Natural killer cell (primary cell): Measurements from ENCODE around the gene MUC5AC. TPM values are rescaled to one million over a fixed set of nuclear protein-coding genes. Genes with fewer than 3 reads are reported as not detected.
"Not testable (repeated sequence)": the region's sequence is repeated elsewhere in the genome, so short reads cannot be mapped to it uniquely, and the experiment has no call there.

Experiments
- ATAC-seq, 3 donors: fragments of 150-1000 bp in 2 of 3; fragments of 200-7000 bp in 1 of 3; cut with Tn5 transposase; 1 replicate in 1 of 3; 2 replicates in 2 of 3; pipeline ENCODE4 v1.10.0; 2021; ENCODE audit warnings: mild to moderate bottlenecking in 2 of 3, moderate library complexity in 2 of 3
- DNase-seq, 2 donors: peaks; one replicate each; pipeline versions ENCODE4 v3.0.0 to v3.0.0-alpha.2; 2013 to 2021; ENCODE audit warnings: mixed read lengths in 1 of 2
- H3K27ac ChIP-seq: one replicate; pipeline ENCODE4 v1.5.1; 2013; ENCODE audit warnings: mild to moderate bottlenecking, low read length
- H3K27me3 ChIP-seq: one replicate; pipeline ENCODE4 v1.6.1; 2013; ENCODE audit warnings: low read length; ENCODE audit not compliant: control insufficient read depth, insufficient read depth
- H3K36me3 ChIP-seq: one replicate; pipeline ENCODE4 v1.6.1; 2013; ENCODE audit warnings: low read length; ENCODE audit not compliant: control insufficient read depth, insufficient read depth
- H3K4me1 ChIP-seq: one replicate; pipeline ENCODE4 v1.6.1; 2013; ENCODE audit warnings: low read length; ENCODE audit not compliant: control insufficient read depth, insufficient read depth
- H3K4me3 ChIP-seq: one replicate; pipeline ENCODE4 v1.5.1; 2013; ENCODE audit warnings: low read length
- H3K9me3 ChIP-seq: one replicate; pipeline ENCODE4 v1.6.1; 2013; ENCODE audit warnings: low read length; ENCODE audit not compliant: control insufficient read depth, insufficient read depth
- H3K27ac Mint-ChIP-seq, 2 donors: one replicate each; pipeline ENCODE4 v1.8.0; 2022; ENCODE audit warnings: mild to moderate bottlenecking in 2 of 2, mixed read lengths in 2 of 2, moderate library complexity in 1 of 2
- H3K27me3 Mint-ChIP-seq, 2 donors: one replicate each; pipeline ENCODE4 v1.8.0; 2022; ENCODE audit warnings: low read depth in 2 of 2, mixed read lengths in 2 of 2
- H3K36me3 Mint-ChIP-seq: one replicate; pipeline ENCODE4 v1.8.0; 2022; ENCODE audit warnings: mixed read lengths
- H3K4me1 Mint-ChIP-seq, 2 donors: one replicate each; pipeline ENCODE4 v1.8.0; 2022; ENCODE audit warnings: mixed read lengths in 2 of 2
- H3K4me3 Mint-ChIP-seq: one replicate; pipeline ENCODE4 v1.8.0; 2022; ENCODE audit warnings: mild to moderate bottlenecking, moderate library complexity, mixed read lengths
- H3K9me3 Mint-ChIP-seq, 2 donors: one replicate each; pipeline ENCODE4 v1.8.0; 2022; ENCODE audit warnings: mixed read lengths in 2 of 2
- WGBS: methylation state at CpG from one replicate; pipeline ENCODE4 v1.1.7; 2013; ENCODE audit warnings: missing lambda C conversion rate; ENCODE audit not compliant: insufficient coverage; 5-methylcytosine and 5-hydroxymethylcytosine counted together
- intact Hi-C: fragments of 100-400 bp; cut with micrococcal nuclease; formaldehyde crosslinking; loops from one replicate; pipeline ENCODE4 v1.14.2; 2022
- total RNA-seq, 4 donors: library from RNA; stranded (reverse); fragments of 120-200 nt in 1 of 4; gene quantifications; one replicate each; pipeline versions ENCODE4 v1.2.3 to v1.2.4, GENCODE V29; 2013 to 2022
- TF ChIP-seq, protein P1 (sequence below): fragments of 200-600 bp; IDR thresholded peaks from one replicate; pipeline ENCODE4 v1.8.0; 2022; ENCODE audit warnings: antibody characterized with exemption

MUC5AC gene
- total RNA-seq, 3 donors from 2014 or later (not counting 1 experiment from before 2014, with no cell fraction given): not detected

DNA sequence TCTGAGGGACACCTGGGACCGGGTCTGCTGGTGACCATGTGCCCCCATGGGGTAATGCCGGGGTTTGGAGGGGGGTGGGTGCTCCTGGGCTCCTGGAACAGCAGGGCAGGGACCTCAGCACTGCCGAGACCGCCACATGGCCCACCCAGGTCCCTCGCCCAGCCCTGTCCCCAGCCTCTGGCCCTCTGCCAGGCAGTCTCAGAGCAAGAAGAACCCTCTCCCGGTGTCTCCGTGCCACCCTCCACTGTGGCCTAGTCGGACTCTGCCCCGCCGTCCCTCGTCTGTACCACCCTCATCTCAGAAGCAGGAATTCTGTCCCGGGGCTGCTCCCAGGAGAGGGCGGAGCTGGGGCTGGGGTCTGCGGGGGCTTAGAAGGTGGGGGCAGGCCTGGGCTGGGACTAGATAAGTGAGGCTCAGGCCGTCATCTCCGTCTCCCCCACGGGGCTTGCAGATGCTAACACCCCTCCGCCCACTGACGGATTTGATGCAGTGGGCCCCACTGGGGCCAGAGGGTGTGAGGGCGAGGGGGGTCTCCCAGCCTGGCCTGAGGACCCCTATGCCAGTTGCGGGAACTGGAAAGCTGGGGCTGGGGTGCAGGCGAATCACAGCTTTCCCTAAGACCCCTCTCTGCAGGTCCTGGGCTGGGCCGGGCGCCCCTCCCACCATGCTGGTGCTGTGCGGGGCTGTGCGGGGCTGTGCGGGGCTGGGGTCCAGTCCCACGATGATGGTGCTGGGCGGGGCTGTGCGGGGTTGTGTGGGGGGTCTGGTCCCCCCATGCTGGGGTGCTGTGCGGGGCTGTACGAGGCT is 1.1 kb downstream of the MUC5AC start:
- Mint-ChIP-seq H3K9me3 (no peaks in the 10 kb centered on the region), H3K4me1 (no peaks in the 10 kb centered on the region), H3K4me3 (no peak overlapping the region), H3K36me3 (no peaks in the 10 kb centered on the region), H3K27me3 (no peaks in the 10 kb centered on the region), H3K27ac (no peak overlapping the region)
- H3K27ac ChIP-seq: no peak overlapping the region
- no peaks in the 10 kb centered on the region for H3K27me3 ChIP-seq
- no peak overlapping the region for H3K4me3 ChIP-seq
- TF ChIP-seq, protein P1, sequence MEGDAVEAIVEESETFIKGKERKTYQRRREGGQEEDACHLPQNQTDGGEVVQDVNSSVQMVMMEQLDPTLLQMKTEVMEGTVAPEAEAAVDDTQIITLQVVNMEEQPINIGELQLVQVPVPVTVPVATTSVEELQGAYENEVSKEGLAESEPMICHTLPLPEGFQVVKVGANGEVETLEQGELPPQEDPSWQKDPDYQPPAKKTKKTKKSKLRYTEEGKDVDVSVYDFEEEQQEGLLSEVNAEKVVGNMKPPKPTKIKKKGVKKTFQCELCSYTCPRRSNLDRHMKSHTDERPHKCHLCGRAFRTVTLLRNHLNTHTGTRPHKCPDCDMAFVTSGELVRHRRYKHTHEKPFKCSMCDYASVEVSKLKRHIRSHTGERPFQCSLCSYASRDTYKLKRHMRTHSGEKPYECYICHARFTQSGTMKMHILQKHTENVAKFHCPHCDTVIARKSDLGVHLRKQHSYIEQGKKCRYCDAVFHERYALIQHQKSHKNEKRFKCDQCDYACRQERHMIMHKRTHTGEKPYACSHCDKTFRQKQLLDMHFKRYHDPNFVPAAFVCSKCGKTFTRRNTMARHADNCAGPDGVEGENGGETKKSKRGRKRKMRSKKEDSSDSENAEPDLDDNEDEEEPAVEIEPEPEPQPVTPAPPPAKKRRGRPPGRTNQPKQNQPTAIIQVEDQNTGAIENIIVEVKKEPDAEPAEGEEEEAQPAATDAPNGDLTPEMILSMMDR: no peak
- H3K36me3 ChIP-seq: no peaks in the 10 kb centered on the region
- intact Hi-C loops: no loop called here
- H3K9me3 ChIP-seq: no peaks in the 10 kb centered on the region
- ATAC-seq (no peak), DNase-seq (peak in 1 of 2 donors; percentile 9)
- 89% methylated on average over 32 of the region's 32 CpGs for WGBS
- no peaks in the 10 kb centered on the region for H3K4me1 ChIP-seq

DNA sequence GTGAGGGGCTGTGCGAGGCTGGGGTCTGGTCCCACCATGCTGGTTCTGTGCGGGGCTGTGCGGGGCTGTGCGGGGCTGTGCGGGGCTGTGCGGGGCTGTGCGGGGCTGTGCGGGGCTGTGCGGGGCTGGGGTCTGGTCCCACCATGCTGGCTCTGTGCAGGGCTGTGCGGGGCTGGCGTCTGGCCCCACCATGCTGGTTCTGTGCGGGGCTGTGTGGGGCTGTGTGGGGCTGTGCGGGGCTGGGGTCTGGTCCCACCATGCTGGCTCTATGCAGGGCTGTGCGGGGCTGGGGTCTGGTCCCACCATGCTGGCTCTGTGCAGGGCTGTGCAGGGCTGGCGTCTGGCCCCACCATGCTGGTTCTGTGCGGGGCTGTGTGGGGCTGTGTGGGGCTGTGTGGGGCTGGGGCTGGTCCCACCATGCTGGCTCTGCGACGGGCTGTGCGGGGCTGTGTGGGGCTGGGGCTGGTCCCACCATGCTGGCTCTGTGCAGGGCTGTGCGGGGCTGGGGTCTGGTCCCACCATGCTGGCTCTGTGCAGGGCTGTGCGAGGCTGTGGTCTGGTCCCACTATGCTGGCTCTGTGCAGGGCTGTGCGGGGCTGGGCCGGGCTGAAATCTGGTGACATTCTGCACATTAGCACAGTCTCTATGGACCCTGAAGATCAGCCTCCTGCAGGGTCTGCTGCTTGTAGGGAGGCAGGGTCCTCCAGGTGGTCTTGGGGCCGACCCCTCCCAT is 1.9 kb downstream of the MUC5AC start:
- H3K9me3 ChIP-seq, intact Hi-C loops, H3K4me1 ChIP-seq, H3K27me3 ChIP-seq, H3K27me3 Mint-ChIP-seq, H3K9me3 Mint-ChIP-seq, H3K4me3 Mint-ChIP-seq, H3K27ac ChIP-seq, H3K4me1 Mint-ChIP-seq, H3K36me3 ChIP-seq, DNase-seq, ATAC-seq, H3K27ac Mint-ChIP-seq, H3K36me3 Mint-ChIP-seq, H3K4me3 ChIP-seq: not testable (repeated sequence)
- 79% methylated on average over 16 of the region's 24 CpGs for WGBS

DNA sequence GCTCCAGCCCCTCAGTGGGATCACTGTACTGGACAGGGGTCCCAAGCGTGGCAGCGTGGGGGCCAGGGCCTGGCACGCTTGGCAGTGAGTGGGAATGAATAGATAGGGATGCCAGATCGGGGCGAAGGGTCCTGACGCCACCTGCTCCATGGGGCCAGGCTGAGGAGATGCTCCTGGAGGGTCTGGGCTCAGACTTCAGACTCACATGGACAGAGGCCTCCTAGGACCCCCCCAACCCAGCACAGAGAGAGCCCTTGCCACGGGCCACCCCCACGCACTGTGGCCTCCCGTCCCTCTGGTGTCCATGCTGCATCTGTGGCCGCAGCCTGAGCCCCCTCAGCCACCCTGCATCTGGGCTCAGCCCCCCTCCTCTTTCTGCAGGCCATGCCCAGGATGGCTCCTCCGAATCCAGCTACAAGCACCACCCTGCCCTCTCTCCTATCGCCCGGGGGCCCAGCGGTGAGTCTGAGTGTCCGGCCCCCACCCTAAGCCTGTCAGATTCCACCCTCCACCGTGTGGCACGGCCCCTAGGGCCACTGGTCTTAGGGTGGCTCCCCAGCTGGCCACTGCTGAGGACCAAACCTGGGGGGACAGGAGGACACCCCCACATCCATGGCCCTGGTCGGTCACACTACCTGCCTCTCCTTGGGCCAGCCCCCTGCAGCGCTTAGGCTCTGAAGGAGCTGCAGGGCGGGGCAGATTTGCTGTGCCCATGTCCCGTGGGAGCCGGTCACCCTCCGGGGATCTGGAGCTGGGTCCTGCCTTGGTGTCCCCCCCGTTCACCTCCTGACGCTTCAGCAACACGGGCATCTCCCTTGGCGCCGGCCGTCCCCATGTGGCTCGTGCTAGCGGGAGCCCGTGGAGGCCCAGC is 2.7 kb downstream of the MUC5AC start:
- no peaks in the 10 kb centered on the region for H3K9me3 Mint-ChIP-seq
- ATAC-seq: no peak
- H3K27ac Mint-ChIP-seq: no peak overlapping the region
- no peaks in the 10 kb centered on the region for H3K27me3 Mint-ChIP-seq
- no peaks in the 10 kb centered on the region for H3K27me3 ChIP-seq
- peak in 1 of 2 donors; percentile 14 for DNase-seq
- H3K36me3 Mint-ChIP-seq: no peaks in the 10 kb centered on the region
- intact Hi-C loops: no loop called here
- H3K4me3 ChIP-seq: no peak overlapping the region
- TF ChIP-seq, protein P1: no peak
- no peaks in the 10 kb centered on the region for H3K4me1 Mint-ChIP-seq
- no peaks in the 10 kb centered on the region for H3K4me1 ChIP-seq
- 91% methylated on average over 32 of the region's 32 CpGs for WGBS
- H3K36me3 ChIP-seq: no peaks in the 10 kb centered on the region
- H3K9me3 ChIP-seq: no peaks in the 10 kb centered on the region
- H3K27ac ChIP-seq: no peak overlapping the region
- no peak overlapping the region for H3K4me3 Mint-ChIP-seq
